NCI-H2196 treated with DMSO at 0.1 percent for 48 hours (cell line): ENCODE data around the gene TMEM132D.

Experiments
- DNase-seq: peaks from one replicate; lab custom pipeline; 2025; ENCODE audit not compliant: unreplicated experiment; lab: John Stamatoyannopoulos, UW

Gene TMEM132D

GRCh38 chr12:129873833-129874208 lies 30.0 kb downstream of the TMEM132D start:
- DNase-seq, result no peak

GRCh38 chr12:129873111-129873832 lies 30.6 kb downstream of the TMEM132D start:
- DNase-seq, result no peak

GRCh38 chr12:129871991-129872972 lies 31.5 kb downstream of the TMEM132D start:
- no peak for DNase-seq

GRCh38 chr12:129870796-129871195 lies 33.0 kb downstream of the TMEM132D start:
- no peak for DNase-seq

- no peak for DNase-seq
Measured at GRCh38 chr12:129870136-129870535, 33.7 kb downstream of the TMEM132D start.

GRCh38 chr12:129868575-129868974 lies 35.2 kb downstream of the TMEM132D start:
- DNase-seq, result no peak

GRCh38 chr12:129863938-129864337 lies 39.9 kb downstream of the TMEM132D start:
- no peak for DNase-seq

- no peak for DNase-seq
Measured at GRCh38 chr12:129862561-129863175, 41.2 kb downstream of the TMEM132D start.

- DNase-seq, result no peak
Measured at GRCh38 chr12:129861951-129862350, 41.9 kb downstream of the TMEM132D start.

- no peak for DNase-seq
Measured at GRCh38 chr12:129854591-129854990, 49.2 kb downstream of the TMEM132D start.

GRCh38 chr12:129851296-129851695 lies 52.5 kb downstream of the TMEM132D start:
- DNase-seq, result no peak

GRCh38 chr12:129848876-129849275 lies 54.9 kb downstream of the TMEM132D start:
- no peak for DNase-seq

GRCh38 chr12:129847063-129847462 lies 56.8 kb downstream of the TMEM132D start:
- DNase-seq, result no peak

- no peak for DNase-seq
Measured at GRCh38 chr12:129844662-129845220, 59.1 kb downstream of the TMEM132D start.

GRCh38 chr12:129841251-129841650 lies 62.6 kb downstream of the TMEM132D start:
- DNase-seq, result no peak

GRCh38 chr12:129840145-129840884 lies 63.5 kb downstream of the TMEM132D start:
- no peak for DNase-seq

- DNase-seq, result no peak
Measured at GRCh38 chr12:129839679-129840078, 64.1 kb downstream of the TMEM132D start.

GRCh38 chr12:129831294-129831693 lies 72.5 kb downstream of the TMEM132D start:
- no peak for DNase-seq

GRCh38 chr12:129830796-129831195 lies 73.0 kb downstream of the TMEM132D start:
- no peak for DNase-seq

- DNase-seq, result no peak
Measured at GRCh38 chr12:129827866-129828384, 75.9 kb downstream of the TMEM132D start.
